ENCODE measurements around the gene BAHD1.

GRCh38 chr15:40435710-40436089, 5.1 kb upstream of the BAHD1 start:
- TF ChIP-seq CTCF (conservative IDR thresholded peaks at IDR 0.05; ENCODE audit: low read length) (no peak), EZH2phosphoT487 (IDR thresholded peaks at IDR 0.05; ENCODE audit: borderline replicate concordance) (no peak)

Measured in Loucy (cell line).